NCI-H2196 treated with DMSO at 0.1 percent for 48 hours (cell line): Measurements from ENCODE around the gene PPIB.

ENCODE experiments used
- DNase-seq: peaks from one replicate; lab custom pipeline; 2025; ENCODE audit not compliant: unreplicated experiment; lab: John Stamatoyannopoulos, UW

PPIB gene

DNA sequence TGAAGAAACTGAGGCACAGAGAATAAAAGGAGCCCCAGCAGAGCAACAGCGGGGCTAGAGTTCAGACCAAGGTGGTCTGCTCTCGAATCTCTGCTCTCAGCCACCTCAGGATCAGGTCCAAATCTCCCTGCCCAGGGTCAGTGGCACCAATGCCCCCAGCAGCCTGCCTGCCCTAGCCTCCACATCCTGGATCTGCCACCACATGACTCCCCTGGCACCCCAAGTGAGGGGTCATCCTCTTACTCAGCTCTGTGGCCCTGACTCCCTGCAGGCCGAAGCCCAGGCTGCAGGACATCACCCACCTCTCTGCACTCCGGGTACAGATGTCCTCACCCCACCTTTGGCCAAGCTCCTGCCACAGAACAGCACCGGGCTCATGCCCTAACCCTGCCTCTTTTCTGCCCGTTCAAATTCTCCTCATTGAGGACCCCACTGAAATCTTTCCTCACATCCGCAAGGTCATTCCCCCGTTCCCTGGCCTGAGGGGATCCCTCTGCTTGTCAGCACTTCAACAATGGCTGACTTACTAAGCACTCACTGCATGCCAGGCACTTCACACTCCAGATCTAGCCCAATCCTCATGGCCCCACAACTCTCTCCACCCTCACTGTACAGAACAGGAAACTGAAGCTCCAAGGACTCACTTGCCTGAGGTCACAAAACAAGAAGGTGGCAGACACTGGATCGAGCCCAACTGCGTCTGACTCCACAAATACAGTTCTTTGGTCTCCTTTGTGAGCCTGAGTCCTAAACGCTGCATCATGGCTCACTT lies 4.3 kb downstream of the PPIB start:
- DNase-seq, result no peak

DNA sequence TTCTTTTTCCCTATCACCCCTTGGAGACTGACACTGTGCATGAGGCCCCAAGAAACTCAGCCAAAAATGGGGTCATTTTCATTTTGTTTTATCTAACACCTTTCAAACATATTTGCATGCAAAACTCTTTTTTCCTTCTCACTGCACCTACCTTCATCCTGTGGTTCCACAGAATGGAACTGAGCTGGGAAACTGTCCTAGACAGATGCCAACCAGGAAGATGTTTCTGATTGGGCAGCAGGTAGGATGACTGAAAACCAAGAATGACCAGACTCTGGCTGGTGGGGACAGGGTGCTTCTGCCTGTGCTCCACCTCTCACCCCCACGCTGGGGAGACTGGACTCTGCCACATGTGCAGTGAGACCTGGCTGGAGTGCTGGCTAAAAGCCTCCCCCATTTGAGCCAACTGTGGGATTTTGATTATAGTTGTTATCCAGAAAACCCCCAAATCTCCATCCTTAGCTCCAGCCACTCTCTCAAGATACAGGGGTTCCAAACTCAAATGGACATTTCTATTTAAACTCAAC lies 5.2 kb downstream of the PPIB start:
- no peak for DNase-seq

DNA sequence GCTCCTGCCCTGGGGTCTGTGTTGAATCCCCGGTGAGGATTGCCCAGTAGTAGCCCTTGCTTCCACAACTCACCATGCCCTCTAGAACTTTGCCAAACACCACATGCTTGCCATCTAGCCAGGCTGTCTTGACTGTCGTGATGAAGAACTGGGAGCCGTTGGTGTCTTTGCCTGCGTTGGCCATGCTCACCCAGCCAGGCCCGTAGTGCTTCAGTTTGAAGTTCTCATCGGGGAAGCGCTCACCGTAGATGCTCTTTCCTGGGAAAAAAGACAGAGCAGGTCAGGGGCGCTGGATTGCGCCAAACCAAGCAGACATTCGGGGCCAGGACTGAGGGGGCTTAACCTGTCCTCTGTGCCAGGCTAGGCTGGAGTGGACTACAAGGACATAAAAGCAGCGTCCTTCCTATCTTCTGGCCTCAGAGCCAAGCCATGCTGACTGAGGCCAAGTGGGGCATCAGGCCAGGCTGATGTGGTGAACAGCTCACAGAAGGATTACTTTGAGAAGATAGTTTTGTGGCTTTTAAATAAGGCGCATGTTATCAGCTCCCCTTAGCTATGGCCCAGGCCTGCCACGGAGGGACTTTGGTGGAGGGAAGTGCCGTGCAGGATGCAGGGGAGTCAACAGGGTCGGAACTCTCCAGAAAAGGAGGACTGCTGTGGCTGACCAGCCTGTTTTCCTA lies 6.0 kb downstream of the PPIB start:
- no peak for DNase-seq

DNA sequence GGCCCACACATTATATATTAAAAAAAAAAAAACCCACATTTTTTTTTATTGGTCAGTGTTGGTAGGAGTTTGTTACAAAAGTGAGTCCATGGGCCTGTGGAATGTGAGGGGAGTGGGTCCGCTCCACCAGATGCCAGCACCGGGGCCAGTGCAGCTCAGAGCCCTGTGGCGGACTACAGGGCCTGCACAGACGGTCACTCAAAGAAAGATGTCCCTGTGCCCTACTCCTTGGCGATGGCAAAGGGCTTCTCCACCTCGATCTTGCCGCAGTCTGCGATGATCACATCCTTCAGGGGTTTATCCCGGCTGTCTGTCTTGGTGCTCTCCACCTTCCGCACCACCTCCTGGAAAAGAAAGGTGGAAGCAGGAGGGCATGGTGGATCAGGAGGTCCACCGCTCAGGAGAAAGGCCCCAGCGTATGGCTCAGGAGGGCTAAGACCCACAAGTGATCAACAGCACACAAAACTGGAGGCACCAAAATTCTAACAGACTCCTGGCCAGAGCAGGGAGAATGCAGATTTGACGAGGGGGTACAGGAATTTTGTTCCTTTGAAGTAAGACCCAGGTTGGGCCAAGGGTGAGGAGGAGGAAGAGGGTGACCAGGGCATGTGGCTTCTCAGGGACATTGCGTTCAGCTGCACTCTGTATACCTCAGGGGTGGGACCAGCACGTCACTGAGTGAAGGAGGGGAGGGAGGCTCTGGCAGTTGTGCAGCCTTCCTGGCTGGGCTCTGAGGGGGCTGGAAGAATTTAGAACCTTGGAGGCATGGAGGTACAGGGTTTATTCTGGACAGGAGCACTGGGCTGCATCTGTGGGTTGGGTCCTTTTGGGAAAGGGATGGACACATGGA lies 6.8 kb downstream of the PPIB start:
- no peak for DNase-seq

DNA sequence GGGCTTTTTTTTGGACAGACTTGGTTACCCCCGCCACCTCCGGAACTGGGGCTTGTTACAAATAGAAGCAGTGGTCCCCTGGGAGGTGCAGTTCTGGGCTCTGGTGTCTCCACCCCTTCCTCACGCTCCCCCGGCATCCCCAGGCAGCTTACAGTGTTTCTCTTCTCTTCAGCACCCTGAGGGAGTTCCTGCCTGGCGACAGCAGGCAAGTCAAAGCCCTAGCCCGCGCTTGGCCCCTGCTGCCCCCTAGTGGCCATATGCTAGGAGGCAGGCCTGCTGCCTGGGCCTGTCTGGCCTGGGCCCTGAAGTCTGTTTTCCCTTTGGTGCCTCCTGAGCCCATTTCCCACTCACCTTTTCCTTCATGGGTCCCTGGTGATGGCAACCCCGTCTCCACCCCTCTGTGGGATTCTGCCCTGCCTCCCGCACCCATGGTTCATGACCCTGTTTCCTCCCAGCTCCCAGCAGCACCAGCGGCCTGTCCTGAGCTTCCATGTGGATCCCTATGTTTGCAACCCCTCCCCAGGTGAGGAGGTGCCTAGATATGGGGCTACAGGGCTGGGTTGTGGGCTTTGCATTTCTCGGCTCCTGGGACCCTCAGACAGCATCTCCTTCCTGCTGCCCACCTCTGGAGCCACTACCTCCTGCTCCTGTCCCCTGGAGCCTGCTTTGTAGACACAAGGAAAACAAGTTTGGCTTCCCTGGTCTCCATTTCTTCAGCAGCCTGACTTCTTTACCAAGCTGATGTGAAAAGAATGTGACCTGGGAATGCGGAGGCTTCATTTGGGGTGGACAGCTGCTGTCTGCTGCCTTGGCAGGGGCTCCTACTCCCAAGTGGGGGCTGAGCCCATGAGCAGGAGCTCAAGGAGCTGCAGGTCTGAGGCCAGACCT lies 9.1 kb downstream of the PPIB start:
- DNase-seq, result peak; percentile 51

DNA sequence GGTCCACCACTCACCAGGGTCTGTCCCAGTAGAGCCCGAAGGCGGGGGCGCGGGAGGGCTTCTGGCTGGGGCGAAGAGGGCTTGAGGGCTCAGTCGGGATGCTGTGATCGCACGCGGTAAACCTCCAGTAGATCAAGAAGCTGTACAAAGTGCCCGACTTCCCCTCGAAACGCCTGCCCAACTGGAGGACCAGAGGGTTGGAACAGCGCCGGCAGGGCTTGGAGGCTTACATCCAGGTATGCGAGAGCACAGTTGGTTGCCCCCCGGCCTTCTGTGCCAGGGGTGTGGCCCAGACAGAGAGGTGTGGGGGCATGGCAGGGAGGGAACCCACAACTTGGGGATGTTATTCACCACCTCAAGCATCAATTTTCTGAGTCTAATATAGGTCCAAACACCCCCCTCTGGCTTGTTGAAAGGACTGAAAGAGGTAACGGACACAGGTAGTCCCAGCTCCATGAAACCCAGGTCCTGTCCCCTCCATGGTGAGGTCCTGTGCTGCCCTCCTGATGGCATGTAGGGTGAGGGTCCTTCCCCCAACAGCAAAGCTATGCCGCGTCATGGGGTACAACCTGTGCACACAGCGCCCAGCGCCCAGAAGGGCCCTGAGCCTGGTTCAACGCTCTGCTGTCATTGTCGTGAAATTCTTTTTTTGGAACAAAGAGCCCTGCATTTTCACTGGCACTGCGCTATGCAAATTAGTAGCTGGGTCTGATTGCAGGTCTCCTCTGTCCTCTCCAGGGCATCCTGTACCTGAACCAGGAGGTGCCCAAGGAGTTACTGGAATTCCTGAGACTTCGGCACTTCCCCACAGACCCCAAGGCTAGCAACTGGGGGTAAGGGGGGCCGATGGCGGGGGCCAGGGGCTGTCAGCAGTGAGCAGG lies 10.1 kb downstream of the PPIB start:
- DNase-seq, result no peak

DNA sequence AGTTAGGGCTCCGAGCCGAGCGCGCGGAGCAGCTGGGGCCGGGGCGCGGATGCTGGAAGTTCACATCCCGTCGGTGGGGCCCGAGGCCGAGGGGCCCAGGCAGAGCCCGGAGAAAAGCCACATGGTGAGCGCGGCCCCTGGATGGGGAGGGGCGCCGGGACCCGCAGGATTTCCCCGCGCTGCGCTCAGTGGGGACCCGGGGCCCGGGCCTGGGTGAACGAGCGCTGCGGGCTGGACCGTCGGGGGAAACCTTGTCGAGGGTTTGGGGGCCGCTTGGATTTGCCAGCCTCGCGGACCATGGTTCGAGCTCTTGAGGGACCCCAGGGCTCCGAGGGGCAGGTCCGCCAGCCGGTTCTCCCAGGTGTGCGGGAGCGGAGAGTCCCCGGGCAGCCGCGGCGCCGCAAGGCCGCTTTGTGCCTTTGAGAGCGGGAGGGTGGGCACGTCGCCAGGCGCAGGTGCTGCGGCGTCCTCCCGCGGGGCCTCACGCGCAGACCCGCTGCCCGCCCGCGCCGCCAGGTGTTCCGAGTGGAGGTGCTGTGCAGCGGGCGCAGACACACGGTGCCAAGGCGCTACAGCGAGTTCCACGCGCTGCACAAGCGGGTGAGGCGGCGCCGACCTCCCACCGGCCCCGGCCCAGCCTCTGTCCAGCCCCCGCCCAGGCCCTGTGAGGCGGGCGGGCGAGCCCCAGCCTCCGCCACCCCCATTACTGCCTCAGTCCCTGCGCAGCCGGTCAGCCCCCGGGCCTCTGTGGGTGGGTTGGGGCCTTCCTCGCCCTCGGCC lies 10.9 kb downstream of the PPIB start, which contains the start of gene SNX22:
TSS of gene SNX22 (plus strand) at position 5 of the 780 bp plus-strand sequence. CDS start at position 50, 45 bp downstream.
- DNase-seq, result no peak

DNA sequence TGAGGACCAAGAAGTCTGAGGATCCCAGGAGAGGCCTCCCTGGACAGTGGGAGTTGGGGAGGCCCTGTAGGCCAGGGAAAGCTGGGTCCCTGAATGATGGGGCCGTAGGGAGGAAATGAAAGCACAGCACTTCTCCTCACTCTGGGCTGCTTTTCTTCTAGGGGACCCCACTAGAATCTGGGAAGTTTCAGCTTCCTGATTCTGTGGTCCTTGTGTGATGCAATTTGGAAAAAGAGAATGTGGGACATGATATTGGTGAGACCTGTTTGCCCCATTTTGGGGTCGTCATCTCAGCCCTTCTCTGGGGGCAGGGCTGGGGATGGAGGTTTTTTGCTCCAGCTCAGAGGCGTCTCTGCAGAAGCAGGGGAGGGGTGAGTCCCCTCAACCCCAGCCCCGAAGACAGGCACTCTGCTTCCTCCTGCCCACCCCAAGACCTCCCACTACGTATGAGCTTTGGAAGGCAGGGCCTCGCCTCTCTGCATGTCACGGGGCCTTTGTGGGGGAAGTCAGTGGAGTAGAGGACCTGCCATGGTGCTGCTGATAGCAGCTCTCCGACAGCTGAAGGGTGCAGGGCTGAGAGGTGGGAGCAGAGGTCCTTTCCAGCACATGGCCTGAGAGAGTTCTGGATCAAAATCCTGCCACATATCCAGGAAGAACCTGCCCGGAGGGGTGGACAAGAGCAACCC lies 12.8 kb downstream of the PPIB start:
- no peak for DNase-seq

DNA sequence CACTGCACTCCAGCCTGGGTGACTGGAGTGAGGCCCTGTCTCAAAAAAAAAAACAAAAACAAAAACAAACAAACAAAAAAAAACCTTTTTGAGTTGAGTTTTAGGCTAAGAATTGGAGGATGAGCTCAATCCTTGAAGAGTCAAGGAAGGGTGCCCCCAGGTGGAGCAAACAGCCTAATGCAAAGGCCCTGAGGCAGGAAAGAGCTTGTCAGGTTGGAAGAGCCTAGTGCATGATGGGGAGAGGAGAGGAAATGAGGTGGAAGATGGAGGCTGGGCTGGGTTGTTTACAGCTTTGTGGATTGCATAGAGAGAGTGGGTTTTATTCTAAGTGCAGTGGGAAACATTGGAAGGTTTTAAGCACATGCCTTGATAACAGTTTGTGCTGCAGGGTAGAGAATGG lies 13.4 kb downstream of the PPIB start:
- DNase-seq, result no peak

DNA sequence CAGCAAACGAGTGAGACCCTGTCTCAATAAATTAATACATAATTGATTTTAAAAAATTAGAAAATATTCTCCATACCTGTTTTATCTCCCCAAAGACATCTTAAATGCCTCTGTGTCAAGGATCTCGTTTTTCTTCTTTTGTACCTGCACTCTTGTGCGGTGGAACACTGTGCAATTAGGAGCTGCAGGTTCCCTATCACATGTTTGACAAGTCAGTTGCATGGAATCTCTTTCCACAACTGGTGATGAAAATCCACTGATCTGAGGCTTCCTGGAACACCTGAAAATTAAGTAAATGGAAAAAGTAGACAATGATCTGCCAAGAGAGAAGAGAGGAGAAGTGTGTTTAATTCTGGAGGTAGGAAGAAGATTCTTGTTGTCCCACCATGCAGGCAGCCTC lies 14.2 kb downstream of the PPIB start:
- no peak for DNase-seq

DNA sequence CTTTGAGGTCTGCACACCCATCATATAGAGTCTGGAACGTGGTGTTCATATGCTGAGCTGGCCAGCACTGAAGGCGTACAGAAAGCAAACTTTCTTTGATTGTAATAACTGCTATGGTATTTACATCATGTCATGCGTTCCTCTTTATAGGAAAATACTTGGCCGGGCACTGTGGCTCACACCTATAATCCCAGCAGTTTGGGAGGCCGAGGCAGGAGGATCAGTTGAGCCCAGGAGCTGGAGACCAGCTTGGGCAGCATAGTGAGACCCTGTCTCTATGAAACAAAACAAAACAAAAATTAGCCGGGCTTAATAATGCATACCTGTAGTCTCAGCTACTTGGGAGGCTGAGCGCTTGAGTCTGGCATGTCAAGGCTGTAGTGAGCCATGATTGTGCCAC lies 14.7 kb downstream of the PPIB start:
- DNase-seq, result no peak

DNA sequence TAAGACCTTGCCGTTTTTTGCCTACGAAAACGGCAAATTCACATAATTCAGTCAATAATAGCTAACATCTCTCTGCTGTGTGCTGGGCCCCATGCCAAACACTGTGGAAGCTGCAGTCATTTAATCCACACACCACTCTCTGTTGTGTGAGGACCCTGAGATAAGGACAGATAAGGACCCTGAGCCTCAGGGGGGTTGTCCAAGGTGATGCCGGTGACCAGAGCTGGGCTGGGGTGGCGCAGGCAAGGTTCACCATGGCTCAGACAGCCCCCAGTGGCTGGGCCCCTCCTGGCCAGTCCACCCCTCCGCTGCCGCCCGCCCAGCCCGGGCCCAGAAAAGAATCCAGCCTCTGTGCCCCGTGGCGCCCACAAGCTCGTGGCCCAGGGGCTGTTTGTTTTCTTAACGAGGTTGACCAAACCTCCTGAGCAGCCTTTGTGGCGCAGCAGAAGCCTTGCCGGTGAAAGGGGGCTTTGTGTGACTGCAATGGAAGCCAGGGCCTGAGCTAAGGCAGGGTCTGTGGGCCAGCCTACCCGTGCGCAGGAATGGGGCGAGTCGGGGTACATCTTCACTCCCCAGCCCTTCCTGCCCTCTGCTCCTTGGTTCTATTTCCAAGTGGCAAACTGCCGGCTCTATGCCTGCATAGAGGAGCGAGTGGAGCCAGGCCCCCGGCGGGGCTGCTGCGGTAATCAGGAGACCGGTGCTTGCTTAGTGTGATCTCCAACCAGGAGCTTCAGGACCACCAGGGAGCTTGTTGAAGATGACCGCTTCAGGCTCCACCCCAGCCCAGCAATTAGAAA lies 15.7 kb downstream of the PPIB start:
- no peak for DNase-seq

DNA sequence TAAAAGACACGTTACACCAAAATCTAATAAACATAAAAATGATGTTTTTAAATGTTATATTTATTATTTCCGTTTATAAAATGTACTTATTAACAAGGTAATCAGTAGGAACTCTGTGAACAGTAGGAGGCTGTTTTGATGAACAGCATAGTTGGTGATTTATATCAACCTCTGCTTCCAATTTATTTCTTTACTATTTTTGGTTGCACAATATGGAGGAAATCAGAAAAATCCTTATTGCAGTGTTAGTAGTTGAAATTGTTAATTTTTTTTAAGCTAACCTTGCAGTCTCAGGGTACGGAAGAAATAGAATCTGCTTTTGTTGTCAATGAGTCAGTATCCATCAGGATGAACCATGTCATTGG lies 16.3 kb downstream of the PPIB start:
- DNase-seq, result no peak

DNA sequence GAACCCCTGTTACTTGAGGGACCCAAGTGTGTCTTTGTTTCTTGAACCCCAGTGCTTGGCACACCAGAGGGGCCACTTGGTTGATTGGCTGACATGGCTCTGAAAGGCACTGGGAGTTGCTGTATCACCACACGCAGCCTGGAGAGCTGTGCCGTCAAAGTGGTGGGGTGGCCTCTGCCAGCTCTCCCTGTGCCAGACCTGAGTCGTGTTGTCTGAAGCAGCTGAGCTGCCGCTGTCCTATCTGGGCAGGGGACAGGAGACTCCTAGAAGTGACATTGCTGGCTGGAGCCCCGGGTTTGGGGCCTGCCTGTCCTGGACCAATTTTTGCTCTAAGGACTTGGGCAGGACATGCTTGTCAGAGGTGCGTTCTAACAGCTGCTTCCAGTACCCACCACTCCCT lies 16.8 kb downstream of the PPIB start:
- no peak for DNase-seq

DNA sequence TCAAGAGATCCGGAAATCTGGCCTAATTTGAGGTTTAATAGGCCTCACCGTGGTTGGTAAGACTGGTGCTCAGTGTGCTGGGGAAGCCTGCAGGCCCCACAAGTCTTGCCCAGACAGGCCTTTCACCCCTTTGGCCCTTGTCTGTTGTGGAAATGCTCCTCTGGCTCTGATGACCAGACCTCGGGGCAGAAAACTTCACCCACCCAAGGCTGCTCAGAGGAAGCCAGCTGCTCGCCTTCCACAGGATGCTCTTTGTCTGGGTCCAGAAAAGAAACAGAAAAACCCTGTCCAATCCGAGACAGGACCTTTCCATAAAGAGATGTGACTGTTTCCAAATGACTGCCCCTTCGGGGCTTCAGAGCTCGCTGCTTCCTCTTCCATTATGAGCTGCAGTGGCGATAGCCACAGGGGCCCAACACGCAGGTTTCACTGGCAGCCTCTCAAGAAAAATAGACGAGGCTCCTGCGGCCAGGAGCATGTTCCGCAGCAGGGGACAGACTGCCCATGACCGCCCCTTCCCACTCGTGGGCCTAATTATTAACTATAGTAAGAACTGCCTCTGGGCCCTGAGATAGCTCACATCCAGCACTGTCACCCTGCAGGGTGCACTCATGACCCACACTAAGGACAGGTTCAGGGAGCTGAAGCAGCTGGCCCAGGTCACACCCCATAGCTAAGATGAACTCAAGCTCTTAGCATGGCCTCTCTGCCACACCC lies 18.1 kb downstream of the PPIB start:
- DNase-seq, result no peak

DNA sequence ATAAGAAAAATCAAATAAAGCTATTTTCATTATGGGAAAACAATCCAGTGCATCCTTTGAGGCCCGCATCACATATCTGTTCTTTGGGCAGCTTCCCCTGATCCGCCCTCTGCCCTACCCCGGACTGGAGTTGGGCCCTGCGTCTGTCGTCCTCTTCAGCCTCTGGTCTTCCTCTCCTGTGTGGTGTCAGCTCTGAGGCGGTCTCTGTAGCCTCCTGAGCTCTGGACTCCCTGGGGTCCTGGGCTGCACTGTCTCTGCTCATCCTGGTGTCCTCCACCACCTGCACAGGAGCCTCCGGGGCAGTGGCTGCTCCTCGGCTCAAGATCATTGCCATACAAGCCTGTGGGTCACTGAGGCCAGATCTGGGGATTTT lies 18.6 kb downstream of the PPIB start:
- DNase-seq, result no peak

DNA sequence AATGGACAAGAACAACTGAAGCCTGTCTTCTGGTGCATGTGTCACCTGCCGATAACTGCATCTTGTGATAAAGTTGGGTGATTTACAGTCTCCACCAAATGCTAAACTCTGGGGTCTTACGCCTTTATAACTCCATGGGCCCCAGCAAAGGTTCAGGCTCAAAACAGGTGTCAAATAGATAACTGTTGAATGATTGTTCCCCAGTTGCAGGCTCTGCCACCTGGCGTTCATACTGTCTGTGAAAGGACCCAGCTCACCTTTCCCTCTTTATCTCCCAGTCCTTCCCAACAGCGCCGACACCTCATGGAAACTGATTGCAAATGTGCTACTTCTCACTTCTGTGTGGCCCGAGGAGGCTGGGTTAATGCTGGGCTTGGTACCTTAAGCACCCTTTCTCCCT lies 19.5 kb downstream of the PPIB start:
- no peak for DNase-seq
